ENCODE measurements around the gene ALDH1L1. TPM values are rescaled to one million over a fixed set of nuclear protein-coding genes. Genes with fewer than 3 reads are reported as not detected.

ALDH1L1 gene
- total RNA-seq, 1 donor from 2014 or later, result 1.0 TPM

GRCh38 chr3:126083511-126083912, 96.9 kb downstream of the ALDH1L1 start:
- no peak for TF ChIP-seq CTCF (IDR thresholded peaks at IDR 0.05; ENCODE audit: unreplicated experiment)
- peak overlapping the region; percentile 86 for H3K27ac Mint-ChIP-seq
- H3K27me3 Mint-ChIP-seq (ENCODE audit: low read depth), result no peaks in the 10 kb centered on the region
- H3K36me3 Mint-ChIP-seq, result peaks cover 12% of the 10 kb centered on the region
- H3K9me3 Mint-ChIP-seq, result peaks cover 21% of the 10 kb centered on the region
- peak overlapping the region; percentile 77 for H3K4me3 Mint-ChIP-seq
- peaks cover 14% of the 10 kb centered on the region for H3K4me1 Mint-ChIP-seq
- DNase-seq (ENCODE audit: low spot score in 2 of 2, unreplicated experiment in 2 of 2), result no peak

GRCh38 chr3:126083138-126083445, 97.3 kb downstream of the ALDH1L1 start:
- no peaks in the 10 kb centered on the region for H3K27me3 Mint-ChIP-seq (ENCODE audit: low read depth)
- peaks cover 21% of the 10 kb centered on the region for H3K9me3 Mint-ChIP-seq
- no peak for DNase-seq (ENCODE audit: low spot score in 2 of 2, unreplicated experiment in 2 of 2)
- TF ChIP-seq CTCF (IDR thresholded peaks at IDR 0.05; ENCODE audit: unreplicated experiment), result no peak
- peak overlapping the region; percentile 77 for H3K4me3 Mint-ChIP-seq
- peaks cover 12% of the 10 kb centered on the region for H3K36me3 Mint-ChIP-seq
- H3K27ac Mint-ChIP-seq, result peak overlapping the region; percentile 86
- H3K4me1 Mint-ChIP-seq, result peaks cover 14% of the 10 kb centered on the region

- TF ChIP-seq CTCF (IDR thresholded peaks at IDR 0.05; ENCODE audit: unreplicated experiment), result no peak
- Mint-ChIP-seq H3K27ac (peak overlapping the region; percentile 86), H3K9me3 (peaks cover 20% of the 10 kb centered on the region), H3K27me3 (ENCODE audit: low read depth) (no peaks in the 10 kb centered on the region), H3K36me3 (peaks cover 12% of the 10 kb centered on the region), H3K4me3 (peak overlapping the region; percentile 77), H3K4me1 (peaks cover 14% of the 10 kb centered on the region)
- DNase-seq (ENCODE audit: low spot score in 2 of 2, unreplicated experiment in 2 of 2), result no peak
These were observed 97.8 kb downstream of the ALDH1L1 start for GRCh38 chr3:126082362-126083137.

- H3K36me3 Mint-ChIP-seq, result peaks cover 12% of the 10 kb centered on the region
- H3K4me1 Mint-ChIP-seq, result peaks cover 14% of the 10 kb centered on the region
- peak; percentile 52 for TF ChIP-seq CTCF (IDR thresholded peaks at IDR 0.05; ENCODE audit: unreplicated experiment)
- H3K27ac Mint-ChIP-seq, result no peak overlapping the region
- DNase-seq (ENCODE audit: low spot score in 2 of 2, unreplicated experiment in 2 of 2), result no peak
- H3K27me3 Mint-ChIP-seq (ENCODE audit: low read depth), result no peaks in the 10 kb centered on the region
- no peak overlapping the region for H3K4me3 Mint-ChIP-seq
- peaks cover 17% of the 10 kb centered on the region for H3K9me3 Mint-ChIP-seq
These were observed 98.6 kb downstream of the ALDH1L1 start for GRCh38 chr3:126081618-126082361.

- TF ChIP-seq CTCF (IDR thresholded peaks at IDR 0.05; ENCODE audit: unreplicated experiment), result no peak
- Mint-ChIP-seq H3K27me3 (ENCODE audit: low read depth) (no peaks in the 10 kb centered on the region), H3K9me3 (peaks cover 17% of the 10 kb centered on the region), H3K4me1 (peaks cover 14% of the 10 kb centered on the region), H3K36me3 (peaks cover 14% of the 10 kb centered on the region), H3K4me3 (no peak overlapping the region), H3K27ac (no peak overlapping the region)
- no peak for DNase-seq (ENCODE audit: low spot score in 2 of 2, unreplicated experiment in 2 of 2)
These were observed 99.4 kb downstream of the ALDH1L1 start for GRCh38 chr3:126080970-126081369.
